Measurements from ENCODE around the gene NT5DC4. TPM values are rescaled to one million over a fixed set of nuclear protein-coding genes. Genes with fewer than 3 reads are reported as not detected.

NT5DC4 gene
- total and polyA plus RNA-seq, 2 of the 8 experiments (the other 6 are each of a cell fraction or from before 2014, with no cell fraction given) = not detected

DNA sequence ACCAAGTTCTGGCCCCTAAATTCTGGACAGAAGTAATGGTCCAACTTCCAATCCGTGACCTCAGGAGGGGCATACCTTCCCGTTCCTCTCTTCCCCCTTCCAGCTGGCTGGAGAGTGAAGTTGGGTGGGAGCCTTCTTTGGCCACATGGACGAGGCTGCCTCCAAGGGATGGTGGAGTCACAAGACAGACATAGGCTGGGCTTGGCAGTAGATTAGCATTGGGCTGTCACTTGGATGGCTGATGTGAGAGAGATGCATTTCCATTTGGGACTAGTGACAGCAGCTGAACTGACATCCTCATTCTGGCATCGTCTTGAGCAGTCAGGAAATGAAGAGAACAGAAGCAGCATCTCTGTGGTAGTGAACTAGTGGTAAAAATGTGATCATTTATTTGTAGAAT lies 12.6 kb downstream of the NT5DC4 start (continued):
- TF ChIP-seq SP2 (IDR thresholded peaks at IDR 0.05; ENCODE audit: low read length) (no peak), SRF (IDR thresholded peaks at IDR 0.05; ENCODE audit: low read depth, low read length) (no peak), EP300 (IDR thresholded peaks at IDR 0.05; ENCODE audit: borderline replicate concordance in 1 of 2, low read depth in 2 of 2, low read length in 2 of 2) (no peak)

Data from H1 (cell line).